Lung (tissue), 12 donors: Measurements from ENCODE around the gene RNF113A. TPM values are rescaled to one million over a fixed set of nuclear protein-coding genes. Genes with fewer than 3 reads are reported as not detected.

Experiments
- ATAC-seq: fragments of 200-7000 bp; cut with Tn5 transposase; one replicate; pipeline ENCODE4 v1.9.1; 2020; ENCODE audit warnings: moderate number of reproducible peaks; ENCODE audit not compliant: insufficient read depth, low FRiP score
- DNase-seq, 3 donors: peaks; one replicate each; pipeline ENCODE4 v3.0.0-alpha.2; 2013 to 2017
- H3K27ac ChIP-seq, 2 donors: one replicate each; pipeline ENCODE4 v1.5.1; 2013; ENCODE audit warnings: mild to moderate bottlenecking in 2 of 2, moderate library complexity in 2 of 2, control low read depth in 1 of 2, inconsistent platforms in 1 of 2, low read depth in 1 of 2, low read length in 1 of 2
- H3K27me3 ChIP-seq, 3 donors: one replicate each; pipeline ENCODE4 v1.5.1; 2013; ENCODE audit warnings: low read length in 2 of 3; ENCODE audit not compliant: control insufficient read depth in 3 of 3, insufficient read depth in 3 of 3
- H3K36me3 ChIP-seq, 4 donors: one replicate each; pipeline ENCODE4 v1.5.1; 2013; ENCODE audit warnings: low read length in 4 of 4, mild to moderate bottlenecking in 1 of 4, moderate library complexity in 1 of 4; ENCODE audit not compliant: control insufficient read depth in 4 of 4, insufficient read depth in 4 of 4
- H3K4me1 ChIP-seq, 5 donors: one replicate each; pipeline ENCODE4 v1.5.1; 2013; ENCODE audit warnings: low read length in 5 of 5, mild to moderate bottlenecking in 2 of 5, moderate library complexity in 1 of 5; ENCODE audit not compliant: control insufficient read depth in 5 of 5, insufficient read depth in 5 of 5
- H3K4me3 ChIP-seq: one replicate; pipeline ENCODE4 v1.5.1; 2013; ENCODE audit warnings: mild to moderate bottlenecking, control low read depth, moderate library complexity
- H3K9ac ChIP-seq, 2 donors: one replicate each; pipeline ENCODE4 v1.5.1; 2013; ENCODE audit warnings: low read length in 2 of 2, control low read depth in 1 of 2; ENCODE audit not compliant: insufficient read depth in 1 of 2
- H3K9me3 ChIP-seq, 4 donors: one replicate each; pipeline ENCODE4 v1.5.1; 2013; ENCODE audit warnings: low read length in 3 of 4, mild to moderate bottlenecking in 1 of 4, moderate library complexity in 1 of 4; ENCODE audit not compliant: control insufficient read depth in 4 of 4, insufficient read depth in 3 of 4
- CTCF ChIP-seq: IDR thresholded peaks from 2 replicates; pipeline ENCODE4 v1.5.1; 2012; ENCODE audit warnings: mild to moderate bottlenecking; ENCODE audit errors: control extremely low read depth, extremely low read depth
- WGBS, 2 donors: extraction: QIAGEN DNeasy Blood & Tissue Kit; methylation state at CpG; one replicate each; pipeline ENCODE4 v1.1.7; 2013; 5-methylcytosine and 5-hydroxymethylcytosine counted together
- polyA plus RNA-seq, 2 donors: library from polyadenylated mRNA; stranded (reverse); fragments of 200-250 nt; gene quantifications; one replicate each; pipeline ENCODE4 v1.2.1, GENCODE V29; 2013
- total RNA-seq, 2 donors: library from RNA; depleted of rRNA in 1 of 2; stranded (reverse); fragments of >200 nt in 1 of 2; gene quantifications; one replicate each; pipeline ENCODE4 v1.2.1, GENCODE V29; 2014 to 2021
- donor health status: control.
- donor health status: control.
- donor health status: Bipolar disorder and iron deficiency.
- donor health status: healthy.
- donor health status: DM: yes; HTN: yes; CAD: no.

RNF113A gene
- total and polyA plus RNA-seq, 4 donors: 11.0 to 17.0 (median 14.9) TPM

GRCh38 chrX:119878740-119879139 is 7.2 kb upstream of the RNF113A start:
- no peaks in the 10 kb centered on the region for H3K27me3 ChIP-seq
- no peak for ATAC-seq
- no peaks in the 10 kb centered on the region for H3K4me1 ChIP-seq
- H3K36me3 ChIP-seq: peaks cover 0 to 3% (median 1%) of the 10 kb centered on the region in 4 donors
- no peak overlapping the region for H3K27ac ChIP-seq
- DNase-seq: no peak
- no peak overlapping the region for H3K4me3 ChIP-seq
- H3K9ac ChIP-seq: no peak overlapping the region
- no peak for TF ChIP-seq CTCF
- no peaks in the 10 kb centered on the region for H3K9me3 ChIP-seq
- 61 to 76% methylated on average over 2 of the region's 2 CpGs for WGBS, 2 donors

- Histone ChIP-seq H3K4me3 (peak overlapping the region; percentile 33), H3K9ac (peak overlapping the region; percentile 78 to 81), H3K36me3 (peaks cover 0 to 3% (median 0%) of the 10 kb centered on the region in 4 donors), H3K4me1 (peaks cover 0 to 8% (median 0%) of the 10 kb centered on the region in 5 donors), H3K27me3 (no peaks in the 10 kb centered on the region), H3K9me3 (peaks cover 0 to 6% (median 0%) of the 10 kb centered on the region in 4 donors), H3K27ac (peak overlapping the region; percentile 79 to 91)
- no peak for TF ChIP-seq CTCF
- ATAC-seq (peak; percentile 16), DNase-seq (no peak)
- 0 to 35% methylated on average over 24 to 26 of the region's 26 CpGs for WGBS, 2 donors
These were observed 311 bp downstream of the RNF113A start for GRCh38 chrX:119871245-119871598.

DNA sequence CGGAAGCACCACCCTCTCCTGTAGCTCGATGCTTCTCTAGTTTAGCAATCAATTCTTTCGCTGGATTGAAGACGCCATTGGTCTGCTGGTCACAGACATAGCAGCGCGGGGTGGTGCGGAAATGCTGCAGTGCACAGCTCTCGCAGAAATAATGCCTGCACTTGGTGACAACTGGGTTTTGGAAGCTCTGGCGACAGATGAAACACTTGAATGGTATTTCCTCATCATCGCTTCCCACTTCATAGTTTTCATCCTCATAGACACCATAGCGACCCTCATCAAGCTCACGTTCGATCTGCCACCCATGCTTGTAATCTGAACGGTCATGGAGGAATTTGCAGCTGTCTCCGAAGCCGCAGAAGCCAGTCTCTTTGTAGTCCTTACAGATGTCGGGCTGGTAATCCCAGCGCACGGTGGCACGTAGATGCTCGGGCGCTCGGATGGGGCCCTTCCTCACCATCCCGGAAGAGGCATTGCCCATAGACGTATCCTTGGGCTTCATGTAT is 854 bp downstream of the RNF113A start:
- TF ChIP-seq CTCF: no peak
- H3K36me3 ChIP-seq: peaks cover 0 to 3% (median 0%) of the 10 kb centered on the region in 4 donors
- H3K27ac ChIP-seq: peak overlapping the region; percentile 79 to 91
- no peaks in the 10 kb centered on the region for H3K27me3 ChIP-seq
- 0 to 33% methylated on average over 25 of the region's 25 CpGs for WGBS, 2 donors
- peak overlapping the region; percentile 66 to 78 for H3K9ac ChIP-seq
- peak overlapping the region; percentile 33 for H3K4me3 ChIP-seq
- ATAC-seq (no peak), DNase-seq (peak; percentile 36 to 48 (median 47))
- peaks cover 0 to 8% (median 0%) of the 10 kb centered on the region in 5 donors for H3K4me1 ChIP-seq
- peaks cover 0 to 6% (median 0%) of the 10 kb centered on the region in 4 donors for H3K9me3 ChIP-seq

DNA sequence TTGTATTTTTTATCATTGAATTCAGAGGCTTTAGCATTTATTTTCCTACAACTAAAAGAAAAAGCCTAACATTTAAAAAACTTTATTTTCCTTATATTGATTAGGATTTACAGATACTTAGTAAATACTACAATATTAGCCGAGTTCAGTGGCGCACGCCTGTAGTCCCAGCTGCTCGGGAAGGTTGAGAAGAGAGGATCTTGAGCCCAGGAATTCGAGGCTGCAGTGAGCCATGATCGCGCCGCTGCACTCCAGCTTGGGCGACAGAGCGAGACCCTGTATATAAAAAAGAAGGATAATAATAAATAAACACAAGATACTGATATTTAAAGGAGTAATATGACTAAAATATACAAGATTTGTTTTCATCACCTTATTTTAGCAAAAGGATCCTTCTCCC is 18.1 kb downstream of the RNF113A start:
- ATAC-seq: no peak
- H3K27me3 ChIP-seq: no peaks in the 10 kb centered on the region
- 51 to 60% methylated on average over 10 of the region's 10 CpGs for WGBS, 2 donors
- H3K4me1 ChIP-seq: peaks cover 0 to 5% (median 2%) of the 10 kb centered on the region in 5 donors
- no peak for TF ChIP-seq CTCF
- no peak overlapping the region for H3K4me3 ChIP-seq
- peak overlapping the region in 1 of 2 donors; percentile 30 for H3K27ac ChIP-seq
- peaks cover 0 to 4% (median 0%) of the 10 kb centered on the region in 4 donors for H3K9me3 ChIP-seq
- peak overlapping the region; percentile 16 to 79 for H3K9ac ChIP-seq
- no peaks in the 10 kb centered on the region for H3K36me3 ChIP-seq
- peak in 2 of 3 donors; percentile 15 to 34 for DNase-seq
